ENCODE measurements around the gene SLC8A2. TPM values are rescaled to one million over a fixed set of nuclear protein-coding genes. Genes with fewer than 3 reads are reported as not detected.

Gene SLC8A2
- polyA plus RNA-seq, 1 donor from 2014 or later: 14.1 TPM

GRCh38 chr19:47421244-47421786 lies 50.4 kb downstream of the SLC8A2 start:
- peak overlapping the region; percentile 78 for H3K4me2 ChIP-seq (ENCODE audit: low read length)
- TF ChIP-seq POLR2AphosphoS5 (IDR thresholded peaks at IDR 0.05): no peak
- no peak for TF ChIP-seq EP300 (conservative IDR thresholded peaks at IDR 0.05; ENCODE audit: poor library complexity, severe bottlenecking)
- no peak for TF ChIP-seq RAD21 (conservative IDR thresholded peaks at IDR 0.05)
- no peak for TF ChIP-seq TAF1 (IDR thresholded peaks at IDR 0.05; ENCODE audit: low read depth)
- no peak for TF ChIP-seq MXI1 (conservative IDR thresholded peaks at IDR 0.05; ENCODE audit: poor library complexity, severe bottlenecking)
- TF ChIP-seq SMC3 (conservative IDR thresholded peaks at IDR 0.05; ENCODE audit: poor library complexity): no peak
- no peak for TF ChIP-seq EZH2 (IDR thresholded peaks at IDR 0.05; ENCODE audit: borderline replicate concordance, insufficient read depth, low read length, poor library complexity, severe bottlenecking)
- no peak for TF ChIP-seq REST (IDR thresholded peaks at IDR 0.05; ENCODE audit: borderline replicate concordance)
- no peak for TF ChIP-seq CTCF (IDR thresholded peaks at IDR 0.05; ENCODE audit: poor library complexity, severe bottlenecking)
- no peaks in the 10 kb centered on the region for H3K36me3 ChIP-seq (ENCODE audit: insufficient read depth, low read length)
- H3K9me2 ChIP-seq (ENCODE audit: insufficient read depth, low read length): no peaks in the 10 kb centered on the region
- H3K4me3 ChIP-seq (ENCODE audit: low read length): peak overlapping the region; percentile 91
- H3K79me2 ChIP-seq (replicated peaks; ENCODE audit: insufficient read depth, low read length): peaks cover 20% of the 10 kb centered on the region
- no peaks in the 10 kb centered on the region for H3F3A ChIP-seq (ENCODE audit: insufficient read depth, low read length, poor library complexity, severe bottlenecking)
- H3K27ac ChIP-seq (ENCODE audit: low read length): peak overlapping the region; percentile 80
- H3K9me3 ChIP-seq (ENCODE audit: low read length): no peaks in the 10 kb centered on the region
- H3K27me3 ChIP-seq (ENCODE audit: insufficient read depth, low read depth, low read length): no peaks in the 10 kb centered on the region
- peak overlapping the region; percentile 94 for H3K9ac ChIP-seq (ENCODE audit: low read length)
- no peak overlapping the region for H2AFZ ChIP-seq (ENCODE audit: low read depth, low read length)
- no peaks in the 10 kb centered on the region for H4K20me1 ChIP-seq (ENCODE audit: insufficient read depth)

GRCh38 chr19:47419789-47420188 lies 51.9 kb downstream of the SLC8A2 start:
- Histone ChIP-seq H3K4me3 (ENCODE audit: low read length) (peak overlapping the region; percentile 91), H3K9ac (ENCODE audit: low read length) (peak overlapping the region; percentile 94), H3K27me3 (ENCODE audit: insufficient read depth, low read depth, low read length) (no peaks in the 10 kb centered on the region)

More at GRCh38 chr19:47419789-47420188, 51.9 kb downstream of the SLC8A2 start:
- Histone ChIP-seq H3F3A (ENCODE audit: insufficient read depth, low read length, poor library complexity, severe bottlenecking) (no peaks in the 10 kb centered on the region), H3K36me3 (ENCODE audit: insufficient read depth, low read length) (no peaks in the 10 kb centered on the region), H3K9me2 (ENCODE audit: insufficient read depth, low read length) (no peaks in the 10 kb centered on the region), H3K79me2 (replicated peaks; ENCODE audit: insufficient read depth, low read length) (peaks cover 20% of the 10 kb centered on the region), H4K20me1 (ENCODE audit: insufficient read depth) (no peaks in the 10 kb centered on the region), H3K4me2 (ENCODE audit: low read length) (peak overlapping the region; percentile 76), H3K9me3 (ENCODE audit: low read length) (no peaks in the 10 kb centered on the region), H2AFZ (ENCODE audit: low read depth, low read length) (no peak overlapping the region), H3K27ac (ENCODE audit: low read length) (peak overlapping the region; percentile 80)
- TF ChIP-seq CTCF (IDR thresholded peaks at IDR 0.05; ENCODE audit: poor library complexity, severe bottlenecking): no peak
- no peak for TF ChIP-seq SMC3 (conservative IDR thresholded peaks at IDR 0.05; ENCODE audit: poor library complexity)
- TF ChIP-seq EZH2 (IDR thresholded peaks at IDR 0.05; ENCODE audit: borderline replicate concordance, insufficient read depth, low read length, poor library complexity, severe bottlenecking): no peak
- no peak for TF ChIP-seq TAF1 (IDR thresholded peaks at IDR 0.05; ENCODE audit: low read depth)
- TF ChIP-seq REST (IDR thresholded peaks at IDR 0.05; ENCODE audit: borderline replicate concordance): no peak
- TF ChIP-seq RAD21 (conservative IDR thresholded peaks at IDR 0.05): no peak
